Activated T-cell treated with anti-CD3 and anti-CD28 coated beads, Interleukin-2, amount 50 U/mL, for 1 hour (primary cell): ENCODE data around the gene MYO16.
"Not testable (repeated sequence)": the region's sequence is repeated elsewhere in the genome, so short reads cannot be mapped to it uniquely, and the experiment has no call there.

Experiments used
- DNase-seq: peaks from one replicate; pipeline ENCODE4 v3.0.0-alpha.2; 2020

The MYO16 gene

GRCh38 chr13:108948251-108948671, 318.9 kb downstream of the MYO16 start:
- DNase-seq: no peak

DNA sequence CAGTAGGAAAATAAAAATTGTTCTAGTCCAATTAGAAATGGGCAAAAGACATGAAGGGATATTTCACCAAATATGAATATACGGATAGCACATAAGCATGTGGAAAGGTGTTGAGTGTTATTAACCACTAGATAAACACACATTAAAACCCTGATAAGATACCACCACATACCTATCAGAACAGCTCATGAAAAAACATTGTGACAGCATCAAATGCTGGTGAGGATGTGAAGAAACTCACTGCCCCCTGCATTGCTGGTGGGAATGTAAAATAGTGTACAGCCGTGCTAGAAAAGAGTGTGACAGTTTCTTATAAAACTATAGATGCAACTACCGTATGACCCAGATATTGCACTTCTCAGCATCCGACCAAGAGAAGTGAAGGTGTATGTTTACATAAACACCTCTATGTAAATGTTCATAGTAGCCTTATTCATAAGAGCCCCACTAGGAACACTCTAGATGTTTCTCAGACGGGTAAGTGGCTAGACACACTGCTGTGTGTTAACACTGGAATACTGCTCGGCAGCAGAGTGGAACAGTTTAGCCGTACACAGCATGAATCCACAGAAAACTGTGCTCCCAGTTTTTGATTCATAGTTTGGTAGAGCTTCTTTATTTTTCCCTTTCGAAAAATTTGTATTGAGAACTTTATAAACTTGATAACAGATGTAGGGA, 321.1 kb downstream of the MYO16 start:
- no peak for DNase-seq

DNA sequence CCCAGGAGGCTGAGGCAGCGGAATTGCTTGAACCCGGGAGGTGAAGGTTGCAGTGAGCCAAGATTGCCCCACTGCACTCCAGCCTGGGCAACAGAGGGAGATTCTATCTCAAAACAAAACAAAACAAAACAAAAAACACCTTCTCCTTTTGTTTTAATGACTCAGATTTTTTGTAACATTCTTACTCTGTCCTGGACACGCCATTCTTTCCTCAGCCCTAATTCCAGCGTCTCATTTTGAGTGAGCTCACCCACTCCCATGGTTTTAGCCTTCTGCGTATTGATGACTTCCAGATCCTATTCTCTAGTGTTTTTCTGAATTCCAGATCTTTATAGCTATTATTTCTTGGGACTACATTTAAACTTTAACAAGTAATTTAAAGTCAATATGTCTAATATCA, 326.3 kb downstream of the MYO16 start:
- DNase-seq: no peak

GRCh38 chr13:108957369-108958012, 328.1 kb downstream of the MYO16 start:
- DNase-seq: no peak

GRCh38 chr13:108958013-108958376, 328.6 kb downstream of the MYO16 start:
- DNase-seq: no peak

DNA sequence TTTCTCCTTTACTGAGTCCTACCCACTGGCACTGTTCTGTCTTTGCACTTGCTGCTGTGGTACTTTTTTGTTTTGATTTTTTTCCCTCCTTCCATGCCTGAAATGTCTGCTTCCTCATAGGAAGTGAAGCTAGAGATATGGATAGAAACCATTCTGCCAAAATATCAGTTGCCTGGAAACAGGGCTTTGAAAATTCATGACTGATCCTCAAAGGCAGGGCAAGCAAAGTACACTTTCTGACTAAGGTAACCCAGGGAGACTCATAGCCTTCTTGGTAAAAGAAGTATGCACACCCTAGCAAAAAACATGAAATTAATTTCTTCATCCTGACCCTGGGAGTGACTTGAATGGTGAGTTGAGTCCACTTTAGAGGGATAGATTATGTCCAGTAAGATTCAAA, 329.8 kb downstream of the MYO16 start:
- no peak for DNase-seq

DNA sequence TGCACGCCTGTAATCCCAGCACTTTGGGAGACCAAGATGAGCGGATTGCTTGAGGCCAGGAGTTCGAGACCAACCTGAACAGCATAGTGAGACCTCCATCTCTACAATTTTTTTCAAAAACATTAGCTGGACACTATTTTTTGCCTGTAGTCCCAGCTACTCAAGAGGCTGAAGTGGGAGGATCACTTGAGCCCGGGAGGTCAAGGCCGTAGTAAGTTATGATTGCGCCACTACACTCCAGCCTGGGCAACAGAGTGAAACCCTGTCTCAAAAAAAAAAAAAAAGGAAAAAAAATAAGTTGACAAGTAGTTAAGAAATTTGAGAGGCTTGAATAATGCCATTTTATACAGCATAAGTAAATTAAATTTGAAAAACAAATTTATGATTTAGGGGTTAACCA, 330.6 kb downstream of the MYO16 start:
- DNase-seq: no peak

- no peak for DNase-seq
Measured at GRCh38 chr13:108961542-108962125, 332.2 kb downstream of the MYO16 start.

- DNase-seq: no peak
Measured at GRCh38 chr13:108962654-108963053, 333.2 kb downstream of the MYO16 start.

- DNase-seq: no peak
Measured at GRCh38 chr13:108963276-108963810, 333.9 kb downstream of the MYO16 start.

DNA sequence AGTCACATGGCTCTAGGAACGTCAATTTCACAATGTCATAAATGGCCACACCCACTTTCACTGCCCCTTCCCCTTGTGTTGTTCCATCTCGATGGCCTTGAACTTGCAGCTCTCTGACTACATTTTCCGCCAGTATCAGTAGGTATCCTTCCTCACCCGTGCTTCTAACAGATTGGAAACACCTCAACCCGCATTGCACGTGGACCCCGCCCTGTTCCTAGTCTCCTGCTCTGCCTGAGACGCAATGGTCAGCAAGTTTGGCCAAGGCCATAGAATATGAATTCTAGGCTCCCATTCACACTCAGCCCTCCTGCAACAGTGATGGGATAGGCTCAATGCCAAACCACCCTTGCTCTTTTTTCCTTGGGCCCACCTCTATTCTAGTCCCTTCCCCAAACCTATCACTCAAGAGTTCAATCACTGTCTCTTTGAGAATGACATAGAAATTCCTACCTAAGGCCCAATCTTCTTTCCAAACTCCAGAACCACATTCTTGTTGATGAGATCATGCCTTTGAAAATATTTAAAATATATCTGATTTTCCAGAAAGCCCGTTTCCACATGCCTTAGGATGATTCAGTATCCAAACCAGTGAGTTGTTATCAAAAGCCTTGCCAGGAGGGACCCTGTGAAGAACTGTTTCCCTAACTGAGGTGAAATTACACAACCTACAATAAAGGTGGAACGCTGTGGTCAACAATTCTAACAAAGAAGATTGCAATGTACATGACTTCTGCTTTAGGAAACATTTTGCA, 334.6 kb downstream of the MYO16 start:
- DNase-seq: no peak

- DNase-seq: no peak
Measured at GRCh38 chr13:108964606-108965005, 335.2 kb downstream of the MYO16 start.

- no peak for DNase-seq
Measured at GRCh38 chr13:108967371-108967770, 338.0 kb downstream of the MYO16 start.

DNA sequence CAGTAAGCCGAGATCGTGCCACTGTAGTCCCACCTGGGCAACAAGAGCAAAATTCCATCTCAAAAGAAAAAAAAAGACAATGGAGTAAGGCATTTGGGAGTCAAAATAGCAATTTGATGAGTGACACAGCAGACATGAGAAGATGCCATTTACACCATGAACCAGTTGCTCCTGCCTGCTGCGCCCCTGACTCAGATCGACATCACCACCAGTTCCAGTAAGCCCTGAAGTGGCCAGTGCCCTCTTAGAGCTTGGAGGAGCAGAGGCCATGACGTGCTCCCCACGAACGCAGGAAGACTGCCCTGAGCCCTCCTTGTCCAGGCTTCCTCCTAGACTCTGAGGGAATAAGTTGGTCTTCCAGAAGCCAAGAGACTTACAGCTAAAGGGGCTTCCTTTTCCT, 339.2 kb downstream of the MYO16 start:
- DNase-seq: no peak

- no peak for DNase-seq
Measured at GRCh38 chr13:108974686-108975085, 345.3 kb downstream of the MYO16 start.

DNA sequence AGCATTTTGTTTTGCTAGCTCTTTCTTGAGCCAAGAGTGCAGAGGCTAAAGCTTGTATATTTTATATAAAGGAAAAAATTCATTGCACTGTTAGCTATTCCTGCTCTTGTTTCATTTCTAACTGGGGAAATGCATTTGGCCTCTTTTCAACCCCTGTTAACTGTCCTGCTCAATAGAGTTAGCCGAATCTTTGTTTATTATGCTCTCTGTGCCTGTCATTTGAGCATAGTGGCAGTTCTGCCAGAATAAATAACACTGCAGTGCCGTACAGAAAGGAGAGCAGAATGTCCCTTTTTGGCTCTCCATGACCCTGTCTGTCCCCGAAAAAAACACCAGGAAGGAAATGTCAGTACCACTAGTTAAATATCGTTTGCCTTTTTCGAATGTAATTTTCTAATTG, 350.8 kb downstream of the MYO16 start:
- DNase-seq: no peak

- DNase-seq: no peak
Measured at GRCh38 chr13:108981407-108981806, 352.0 kb downstream of the MYO16 start.

DNA sequence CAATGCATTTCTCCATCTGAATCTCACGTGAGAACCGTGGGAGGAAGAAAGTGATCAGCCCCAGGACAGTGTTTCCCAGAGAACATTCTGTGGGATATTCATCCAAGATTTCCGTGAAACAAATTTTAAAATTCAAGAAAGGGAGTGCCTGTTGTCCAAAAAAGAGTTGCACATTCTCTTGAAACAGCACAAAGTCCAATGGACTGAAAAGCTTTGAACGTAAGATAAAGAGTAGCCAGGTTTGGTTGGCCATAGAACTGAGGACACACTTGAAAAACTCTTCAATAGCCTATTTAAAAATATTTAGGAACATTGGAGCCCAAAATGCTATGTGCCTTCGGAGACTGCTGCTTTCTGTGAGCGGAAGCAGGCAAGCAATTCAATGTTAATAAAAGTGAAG, 353.9 kb downstream of the MYO16 start:
- no peak for DNase-seq

DNA sequence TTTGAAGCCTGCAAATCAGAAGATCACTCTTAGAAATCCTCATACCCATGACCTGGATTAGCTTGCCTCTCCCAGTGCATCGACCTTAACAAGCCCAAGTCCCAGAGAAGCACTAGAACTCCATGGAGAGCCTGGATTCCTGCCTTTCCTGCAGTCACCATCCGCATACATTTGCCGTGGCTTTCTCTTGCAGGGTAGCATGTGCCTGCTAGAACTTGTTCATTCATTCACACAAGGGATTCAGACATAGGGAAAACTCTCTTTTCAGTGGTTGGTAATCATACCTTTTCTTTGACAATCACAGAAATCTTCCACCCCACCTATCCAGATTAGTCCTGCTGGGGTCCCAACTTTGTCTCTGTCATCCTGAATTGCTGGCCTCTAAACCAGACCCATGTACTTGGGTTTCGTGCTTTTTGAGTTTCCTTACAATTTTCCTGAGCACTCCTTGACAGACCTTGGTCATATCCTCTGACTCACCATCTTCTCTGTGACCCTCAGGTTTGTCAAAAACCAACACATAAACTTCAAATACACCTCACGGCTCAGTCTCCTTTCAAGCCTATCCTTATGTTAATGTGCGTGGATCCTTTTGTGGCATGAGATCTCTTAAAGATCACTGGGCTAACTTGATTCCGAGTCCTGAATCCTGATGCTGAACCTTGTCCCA, 355.0 kb downstream of the MYO16 start:
- no peak for DNase-seq

- DNase-seq: no peak
Measured at GRCh38 chr13:108985166-108985565, 355.8 kb downstream of the MYO16 start.

DNA sequence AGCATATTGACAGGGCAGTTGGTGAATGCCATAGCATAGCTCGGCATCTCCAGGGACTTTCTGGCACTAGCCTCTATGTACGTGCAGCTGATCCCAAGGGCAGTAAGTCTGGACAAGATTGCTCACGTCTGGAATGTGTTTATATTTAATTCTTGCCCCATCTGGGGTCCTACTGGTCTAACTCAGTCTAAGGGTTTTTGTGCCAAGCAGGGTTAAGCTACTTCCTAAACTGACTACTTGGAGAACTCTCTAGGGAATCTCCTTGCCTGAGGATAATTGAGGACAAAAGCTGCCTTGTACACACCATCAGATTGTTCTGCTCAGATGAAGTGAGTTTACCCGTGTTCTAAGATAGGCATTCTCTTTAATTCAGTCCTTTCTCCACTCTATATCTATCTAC, 358.1 kb downstream of the MYO16 start:
- DNase-seq: no peak

DNA sequence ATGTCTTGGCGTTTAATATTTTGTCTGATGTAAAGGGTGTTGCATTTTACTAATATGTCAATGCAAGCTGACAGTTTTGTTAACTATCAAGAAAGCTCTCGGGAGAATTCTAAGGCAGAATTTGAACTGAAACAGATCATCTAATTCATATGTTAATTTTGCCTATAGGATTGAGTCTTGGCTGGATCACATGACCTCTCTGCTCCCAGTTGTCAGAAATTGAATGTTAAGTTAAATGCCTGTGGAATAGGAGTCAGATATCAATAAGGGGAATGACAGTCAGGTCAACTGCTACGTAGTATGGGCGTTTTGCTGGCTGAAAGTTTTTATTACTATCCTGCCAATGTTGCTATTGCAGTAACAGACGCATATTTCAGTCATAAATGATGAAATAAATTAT, 358.5 kb downstream of the MYO16 start:
- DNase-seq: no peak

GRCh38 chr13:108991416-108991815, 362.0 kb downstream of the MYO16 start:
- not testable (repeated sequence) for DNase-seq
